Gastrocnemius medialis (tissue), 4 donors: ENCODE data around the gene MPPED2.

ENCODE experiments used
- CTCF ChIP-seq, 5 experiments: fragments of 450-650 bp in 3 of 5; fragments of 200-600 bp in 2 of 5; sonication (generic) in 2 of 5; IDR thresholded peaks in 4 of 5; conservative IDR thresholded peaks in 1 of 5; 1 replicate in 4 of 5; 2 replicates in 1 of 5; pipeline ENCODE4 v1.5.1; 2016 to 2019; ENCODE audit warnings: antibody characterized with exemption in 5 of 5, mild to moderate bottlenecking in 3 of 5, moderate library complexity in 3 of 5
- POLR2A ChIP-seq, 2 donors: fragments of 450-650 bp; IDR thresholded peaks; one replicate each; pipeline ENCODE4 v1.6.1; 2017; ENCODE audit warnings: antibody characterized with exemption in 2 of 2, mild to moderate bottlenecking in 2 of 2, moderate library complexity in 2 of 2

DNA sequence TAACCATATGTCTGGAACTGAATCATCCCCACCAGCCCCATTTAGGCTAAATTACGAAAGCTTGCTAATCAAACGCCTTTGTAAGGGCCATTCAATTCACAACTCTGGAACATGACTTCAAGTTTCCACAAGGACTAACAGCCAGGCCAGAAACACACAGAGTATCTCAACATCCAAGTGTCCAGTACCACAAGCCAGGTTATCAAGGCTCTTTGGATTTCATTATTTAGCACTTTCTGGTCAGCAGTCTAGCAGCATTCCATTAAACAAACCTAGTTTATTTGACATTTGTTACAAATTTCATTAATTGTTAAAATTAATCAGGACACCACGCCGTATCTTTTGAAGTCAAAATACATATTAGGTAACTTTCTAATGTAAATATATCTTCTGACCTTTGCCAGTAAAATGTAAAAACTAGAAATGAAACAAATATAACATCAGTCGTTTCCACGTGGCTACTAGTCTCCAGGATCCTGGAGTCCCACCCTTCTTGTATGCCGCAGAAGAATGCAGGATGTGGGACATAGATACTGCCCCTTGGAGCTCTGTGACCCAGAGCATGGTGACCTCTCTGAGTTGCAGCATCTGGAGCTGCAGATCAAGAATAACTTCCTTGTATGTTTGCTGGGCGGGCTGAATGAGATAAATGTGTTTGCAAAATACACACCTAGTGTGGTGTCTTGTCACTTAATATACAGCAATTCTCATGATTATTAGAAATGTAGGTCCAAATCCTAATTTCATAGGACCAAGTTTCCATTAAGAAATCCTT is 64.7 kb downstream of the MPPED2 start:
- TF ChIP-seq CTCF (IDR thresholded peaks at IDR 0.05 in 4 of 5, conservative IDR thresholded peaks at IDR 0.05 in 1 of 5) (no peak), POLR2A (IDR thresholded peaks at IDR 0.05) (no peak)
